Hair follicle dermal papilla cell (primary cell): ENCODE measurements around the gene DOK6. TPM values are rescaled to one million over a fixed set of nuclear protein-coding genes. Genes with fewer than 3 reads are reported as not detected.

Experiments used
- total RNA-seq: library from RNA; depleted of rRNA; stranded (reverse); fragments of >200 nt; gene quantifications from 2 replicates; pipeline ENCODE4 v1.2.3, GENCODE V29; 2012

DOK6 gene
- 5.2 and 8.0 TPM in 2 replicates for total RNA-seq

DNA sequence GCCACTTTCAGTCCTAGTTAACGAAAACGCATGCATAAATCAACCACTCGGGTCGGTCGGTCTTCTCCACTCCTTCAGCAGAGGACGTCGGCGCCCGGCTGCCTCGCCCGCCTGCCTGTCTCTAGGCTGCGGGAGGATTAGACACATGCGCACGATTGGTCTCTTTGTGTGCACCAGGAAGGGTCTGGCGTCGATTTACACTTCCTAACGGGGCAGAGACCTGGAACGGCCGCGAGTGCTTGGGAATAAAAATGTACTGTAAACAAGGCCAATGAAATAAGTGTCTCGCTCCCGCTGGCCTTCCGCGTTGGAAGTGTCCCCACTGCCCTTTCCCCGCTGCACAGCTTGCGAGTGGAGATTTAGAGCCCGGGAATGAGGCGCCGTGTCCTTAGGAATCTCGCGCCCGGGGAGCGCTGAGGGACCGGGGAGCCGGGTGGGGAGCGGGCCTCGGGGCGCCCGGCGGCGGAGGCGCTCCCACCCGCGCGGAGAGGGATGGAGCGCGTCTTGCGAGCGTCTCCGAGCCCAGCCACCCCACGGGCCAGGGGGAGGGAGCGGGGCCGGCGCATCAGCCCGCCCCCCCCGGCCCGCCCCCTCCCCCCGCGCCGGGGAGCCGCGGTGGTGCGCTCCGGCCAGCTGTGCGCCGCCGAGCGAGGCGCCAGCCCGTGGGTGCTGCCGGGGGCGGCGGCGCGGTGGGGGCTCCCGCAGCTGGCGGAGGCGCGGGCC, at the start of gene DOK6:
Gene DOK6 (plus strand): TSS at position 636 of the 723 bp plus-strand sequence.

